GM19351 (cell line): ENCODE results near the gene TUBB.
"Not testable (repeated sequence)": the region's sequence is repeated elsewhere in the genome, so short reads cannot be mapped to it uniquely, and the experiment has no call there.

Experiments used
- ATAC-seq: cut with Tn5 transposase; IDR thresholded peaks from one replicate; pipeline ENCODE4 v1.9.1; 2021; ENCODE audit warnings: mild to moderate bottlenecking, moderate library complexity; ENCODE audit not compliant: unreplicated experiment

The TUBB gene

DNA sequence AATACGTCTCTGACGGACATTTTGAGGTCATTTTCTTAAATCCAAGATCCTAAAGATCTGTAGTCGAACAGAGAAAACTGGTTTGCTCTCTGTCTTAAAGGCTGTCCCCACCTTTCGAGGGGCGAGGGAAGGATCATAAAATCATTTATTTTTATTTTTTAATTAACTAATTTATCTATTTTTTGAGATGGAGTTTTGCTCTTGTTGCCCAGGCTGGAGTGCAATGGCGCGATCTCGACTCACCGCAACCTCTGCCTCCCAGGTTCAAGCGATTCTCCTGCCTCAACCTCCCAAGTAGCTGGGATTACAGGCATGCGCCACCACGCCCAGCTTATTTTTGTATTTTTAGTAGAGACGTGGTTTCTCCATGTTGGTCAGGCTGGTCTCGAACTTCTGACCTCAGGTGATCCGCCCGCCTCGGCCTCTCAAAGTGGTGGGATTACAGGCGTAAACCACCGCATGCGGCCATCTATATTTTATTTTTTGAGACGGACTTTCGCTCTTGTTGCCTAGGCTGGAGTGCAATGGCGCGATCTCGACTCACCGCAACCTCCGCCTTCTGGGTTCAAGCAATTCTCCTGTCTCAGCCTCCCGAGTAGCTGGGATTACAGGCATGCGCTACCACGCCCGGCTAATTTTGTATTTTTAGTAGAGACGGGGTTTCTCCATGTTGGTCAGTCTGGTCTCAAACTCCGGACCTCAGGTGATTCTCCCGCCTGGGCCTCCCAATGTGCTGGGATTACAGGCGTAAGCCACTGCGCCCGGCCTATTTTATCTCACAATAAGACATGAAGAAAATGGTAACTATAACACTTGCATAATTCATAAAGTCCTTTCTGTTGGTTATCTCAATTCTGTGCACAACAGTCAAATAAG is 2.1 kb upstream of the TUBB start:
- not testable (repeated sequence) for ATAC-seq

DNA sequence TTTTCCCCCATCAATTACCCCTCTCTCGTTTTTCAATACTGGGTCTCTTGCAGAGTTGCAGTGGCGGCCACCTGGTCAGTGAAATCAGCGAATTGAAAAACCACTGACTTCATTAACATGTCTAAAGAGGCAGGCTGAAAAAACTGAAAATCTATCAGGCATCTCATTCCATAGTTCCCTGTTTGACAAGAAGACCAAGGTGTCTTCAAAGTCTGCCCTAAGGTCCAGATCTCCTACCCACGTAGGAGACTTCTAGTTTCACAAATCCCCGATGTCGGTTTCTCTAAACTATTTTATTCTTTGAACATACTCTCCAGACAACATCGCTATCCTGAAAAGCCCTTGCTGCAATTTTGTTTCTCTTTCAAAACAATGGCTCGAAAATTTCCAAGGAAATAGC is 796 bp upstream of the TUBB start:
- no peak for ATAC-seq

DNA sequence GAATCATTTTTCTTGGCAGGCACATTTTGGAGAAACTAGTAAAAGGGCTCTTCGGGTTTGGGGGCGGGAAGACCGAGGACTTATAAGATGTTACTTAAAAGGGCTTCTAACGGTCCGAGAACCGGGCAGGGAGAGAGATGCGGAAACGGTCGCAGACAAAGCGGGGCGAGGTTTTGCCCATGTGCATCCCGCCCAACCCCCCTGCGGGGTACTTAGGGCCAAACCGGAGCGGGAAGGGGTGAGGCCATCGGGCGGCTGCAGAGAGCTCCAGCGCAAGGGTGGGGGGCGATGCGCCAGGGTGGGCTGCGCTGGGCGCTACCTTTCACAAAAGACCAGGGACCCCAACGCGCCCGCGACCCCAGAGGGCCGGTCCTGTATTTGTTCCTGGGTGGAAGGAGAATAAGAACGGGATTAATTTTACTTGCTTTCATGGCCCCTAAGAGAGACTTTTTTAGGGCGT is 616 bp downstream of the TUBB start:
- ATAC-seq = no peak

DNA sequence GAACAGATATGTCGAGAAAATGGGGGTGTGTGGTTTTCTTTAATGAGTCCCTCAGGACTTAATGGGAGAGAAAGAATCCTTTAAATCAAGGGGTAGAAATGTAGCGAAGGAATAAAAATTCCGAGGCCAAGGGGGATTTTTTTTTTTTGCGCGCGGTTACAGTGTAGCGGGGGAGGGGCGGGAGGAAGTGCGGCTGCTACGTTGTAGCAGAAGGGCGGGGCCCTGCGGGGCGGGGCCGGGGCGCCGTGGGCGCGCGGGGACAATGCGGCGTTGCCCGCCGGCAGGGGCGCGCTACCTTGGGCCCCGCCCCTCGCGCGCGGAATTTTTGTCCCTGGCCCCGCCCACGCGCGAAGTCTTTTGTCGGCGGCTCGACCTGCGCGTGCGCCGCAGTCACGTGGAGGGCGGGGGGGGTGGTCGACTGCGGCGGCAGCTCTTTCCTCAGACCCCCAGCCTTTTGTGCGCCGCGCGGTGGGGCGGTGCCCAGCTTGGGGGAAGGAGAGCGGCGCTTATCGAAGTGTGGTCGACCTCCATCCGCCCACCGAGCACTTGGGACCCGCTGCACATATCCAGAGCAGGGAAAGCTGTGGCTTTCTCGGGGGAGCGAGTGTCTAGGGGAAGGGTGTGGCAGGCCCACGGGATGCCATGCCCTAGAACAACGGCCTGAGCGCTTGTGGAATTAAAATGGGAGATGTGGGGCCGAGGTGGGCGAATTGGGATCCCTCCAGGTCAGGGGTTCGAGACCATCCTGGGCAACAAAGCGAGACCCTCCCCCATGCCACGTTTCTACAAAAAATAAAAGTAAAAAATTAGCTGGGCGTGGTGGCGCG is 1.3 kb downstream of the TUBB start:
- peak; percentile 21 for ATAC-seq

DNA sequence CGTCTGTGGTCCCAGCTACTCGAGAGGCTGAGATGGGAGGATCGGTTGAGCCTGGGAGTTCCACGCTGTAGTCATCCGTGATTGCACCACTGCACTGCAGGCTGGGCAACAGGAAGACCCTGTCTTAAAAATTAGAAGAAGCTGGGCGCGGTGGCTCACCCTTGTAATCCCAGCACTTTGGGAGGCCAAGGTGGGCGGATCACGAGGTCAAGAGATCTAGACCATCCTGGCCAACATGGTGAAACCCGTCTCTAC is 1.8 kb downstream of the TUBB start:
- ATAC-seq = not testable (repeated sequence)

DNA sequence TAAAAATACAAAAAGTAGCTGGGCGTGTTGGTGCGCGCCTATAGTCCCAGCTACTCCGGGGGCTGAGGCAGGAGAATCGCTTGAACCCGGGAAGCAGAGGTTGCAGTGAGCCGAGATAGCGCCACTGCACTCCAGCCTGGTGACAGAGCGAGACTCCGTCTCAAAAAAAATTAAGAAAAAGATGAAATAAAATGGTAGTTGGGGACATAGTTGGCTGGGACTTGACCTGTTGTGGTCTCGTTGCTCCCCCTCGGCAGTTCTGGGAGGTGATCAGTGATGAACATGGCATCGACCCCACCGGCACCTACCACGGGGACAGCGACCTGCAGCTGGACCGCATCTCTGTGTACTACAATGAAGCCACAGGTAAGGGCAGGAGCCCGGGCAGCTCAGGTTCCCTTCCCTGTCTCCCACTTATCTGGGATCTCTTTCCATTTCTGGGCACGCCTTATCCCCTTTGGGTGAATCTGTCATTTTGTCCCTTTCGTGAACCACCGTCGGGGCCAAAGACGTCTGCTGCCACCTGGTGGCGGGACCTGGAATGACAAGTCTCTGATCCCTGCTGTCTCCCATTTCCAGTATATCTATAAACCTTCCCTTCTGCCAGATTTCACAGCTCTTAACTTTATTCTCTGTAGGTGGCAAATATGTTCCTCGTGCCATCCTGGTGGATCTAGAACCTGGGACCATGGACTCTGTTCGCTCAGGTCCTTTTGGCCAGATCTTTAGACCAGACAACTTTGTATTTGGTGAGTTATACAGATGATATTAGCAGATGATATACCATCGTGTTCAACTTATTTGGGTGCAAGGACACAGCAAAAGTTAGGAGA is 2.3 kb downstream of the TUBB start:
- ATAC-seq = no peak

DNA sequence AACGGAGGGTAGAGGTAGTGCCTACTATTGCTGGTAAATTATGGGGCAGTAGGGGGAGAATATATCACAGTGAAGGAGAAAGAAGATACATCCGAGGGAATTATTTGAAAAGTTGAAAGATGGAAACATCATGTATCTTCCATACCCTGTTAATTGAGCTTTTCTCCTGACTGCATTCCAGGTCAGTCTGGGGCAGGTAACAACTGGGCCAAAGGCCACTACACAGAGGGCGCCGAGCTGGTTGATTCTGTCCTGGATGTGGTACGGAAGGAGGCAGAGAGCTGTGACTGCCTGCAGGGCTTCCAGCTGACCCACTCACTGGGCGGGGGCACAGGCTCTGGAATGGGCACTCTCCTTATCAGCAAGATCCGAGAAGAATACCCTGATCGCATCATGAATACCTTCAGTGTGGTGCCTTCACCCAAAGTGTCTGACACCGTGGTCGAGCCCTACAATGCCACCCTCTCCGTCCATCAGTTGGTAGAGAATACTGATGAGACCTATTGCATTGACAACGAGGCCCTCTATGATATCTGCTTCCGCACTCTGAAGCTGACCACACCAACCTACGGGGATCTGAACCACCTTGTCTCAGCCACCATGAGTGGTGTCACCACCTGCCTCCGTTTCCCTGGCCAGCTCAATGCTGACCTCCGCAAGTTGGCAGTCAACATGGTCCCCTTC is 3.1 kb downstream of the TUBB start:
- ATAC-seq = not testable (repeated sequence)

DNA sequence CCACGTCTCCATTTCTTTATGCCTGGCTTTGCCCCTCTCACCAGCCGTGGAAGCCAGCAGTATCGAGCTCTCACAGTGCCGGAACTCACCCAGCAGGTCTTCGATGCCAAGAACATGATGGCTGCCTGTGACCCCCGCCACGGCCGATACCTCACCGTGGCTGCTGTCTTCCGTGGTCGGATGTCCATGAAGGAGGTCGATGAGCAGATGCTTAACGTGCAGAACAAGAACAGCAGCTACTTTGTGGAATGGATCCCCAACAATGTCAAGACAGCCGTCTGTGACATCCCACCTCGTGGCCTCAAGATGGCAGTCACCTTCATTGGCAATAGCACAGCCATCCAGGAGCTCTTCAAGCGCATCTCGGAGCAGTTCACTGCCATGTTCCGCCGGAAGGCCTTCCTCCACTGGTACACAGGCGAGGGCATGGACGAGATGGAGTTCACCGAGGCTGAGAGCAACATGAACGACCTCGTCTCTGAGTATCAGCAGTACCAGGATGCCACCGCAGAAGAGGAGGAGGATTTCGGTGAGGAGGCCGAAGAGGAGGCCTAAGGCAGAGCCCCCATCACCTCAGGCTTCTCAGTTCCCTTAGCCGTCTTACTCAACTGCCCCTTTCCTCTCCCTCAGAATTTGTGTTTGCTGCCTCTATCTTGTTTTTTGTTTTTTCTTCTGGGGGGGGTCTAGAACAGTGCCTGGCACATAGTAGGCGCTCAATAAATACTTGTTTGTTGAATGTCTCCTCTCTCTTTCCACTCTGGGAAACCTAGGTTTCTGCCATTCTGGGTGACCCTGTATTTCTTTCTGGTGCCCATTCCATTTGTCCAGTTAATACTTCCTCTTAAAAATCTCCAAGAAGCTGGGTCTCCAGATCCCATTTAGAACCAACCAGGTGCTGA is 3.9 kb downstream of the TUBB start:
- not testable (repeated sequence) for ATAC-seq

DNA sequence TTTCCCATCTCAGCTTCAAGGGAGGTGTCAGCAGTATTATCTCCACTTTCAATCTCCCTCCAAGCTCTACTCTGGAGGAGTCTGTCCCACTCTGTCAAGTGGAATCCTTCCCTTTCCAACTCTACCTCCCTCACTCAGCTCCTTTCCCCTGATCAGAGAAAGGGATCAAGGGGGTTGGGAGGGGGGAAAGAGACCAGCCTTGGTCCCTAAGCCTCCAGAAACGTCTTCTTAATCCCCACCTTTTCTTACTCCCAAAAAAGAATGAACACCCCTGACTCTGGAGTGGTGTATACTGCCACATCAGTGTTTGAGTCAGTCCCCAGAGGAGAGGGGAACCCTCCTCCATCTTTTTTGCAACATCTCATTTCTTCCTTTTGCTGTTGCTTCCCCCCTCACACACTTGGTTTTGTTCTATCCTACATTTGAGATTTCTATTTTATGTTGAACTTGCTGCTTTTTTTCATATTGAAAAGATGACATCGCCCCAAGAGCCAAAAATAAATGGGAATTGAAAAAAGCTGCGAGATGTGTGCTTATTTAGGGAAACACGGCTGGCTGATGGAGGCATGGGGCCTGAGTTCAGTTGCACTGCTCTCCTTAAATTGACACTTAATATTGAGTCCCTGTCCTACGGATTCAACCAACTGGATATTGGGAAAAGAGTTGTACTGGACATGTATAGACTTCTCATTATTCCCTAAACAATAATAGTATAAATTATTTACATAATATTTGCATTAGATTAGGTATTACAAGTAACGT is 4.9 kb downstream of the TUBB start:
- ATAC-seq = no peak

DNA sequence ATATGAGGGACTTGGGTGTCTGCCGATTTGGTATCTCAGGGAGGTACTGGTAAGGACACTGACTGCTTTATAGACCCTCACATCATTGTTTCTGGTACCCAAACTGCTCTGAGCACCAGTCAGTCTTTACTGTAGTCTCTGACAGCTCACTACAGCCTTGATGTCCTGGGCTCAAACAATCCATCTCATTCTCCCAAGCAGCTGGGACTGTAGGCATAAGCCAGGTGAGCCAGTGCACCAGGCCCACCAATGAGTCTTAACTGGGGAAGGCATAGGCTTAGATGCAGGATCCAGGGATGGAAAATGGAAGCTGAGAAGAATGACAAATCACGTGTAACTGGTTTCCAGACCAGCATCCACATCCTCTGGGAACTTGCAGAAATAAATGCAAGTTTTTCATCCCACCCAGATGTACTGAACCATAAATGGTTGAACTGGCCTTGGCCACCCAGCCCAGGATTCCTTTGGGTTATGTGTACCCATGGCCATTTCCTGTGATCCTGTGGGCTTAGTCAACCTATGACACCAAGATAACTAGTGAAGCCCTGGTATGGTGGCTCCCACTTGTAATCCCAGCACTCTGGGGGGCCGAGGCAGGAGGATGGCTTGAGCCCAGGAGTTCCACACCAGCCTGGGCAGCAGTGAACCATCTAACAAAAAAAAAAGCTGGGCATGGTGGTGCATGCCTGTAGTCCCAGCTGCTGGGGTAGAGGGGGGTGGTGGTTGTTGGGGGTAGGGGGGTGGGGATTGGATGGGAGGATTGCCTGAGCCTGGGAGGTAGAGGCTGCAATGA is 5.8 kb downstream of the TUBB start:
- no peak for ATAC-seq

DNA sequence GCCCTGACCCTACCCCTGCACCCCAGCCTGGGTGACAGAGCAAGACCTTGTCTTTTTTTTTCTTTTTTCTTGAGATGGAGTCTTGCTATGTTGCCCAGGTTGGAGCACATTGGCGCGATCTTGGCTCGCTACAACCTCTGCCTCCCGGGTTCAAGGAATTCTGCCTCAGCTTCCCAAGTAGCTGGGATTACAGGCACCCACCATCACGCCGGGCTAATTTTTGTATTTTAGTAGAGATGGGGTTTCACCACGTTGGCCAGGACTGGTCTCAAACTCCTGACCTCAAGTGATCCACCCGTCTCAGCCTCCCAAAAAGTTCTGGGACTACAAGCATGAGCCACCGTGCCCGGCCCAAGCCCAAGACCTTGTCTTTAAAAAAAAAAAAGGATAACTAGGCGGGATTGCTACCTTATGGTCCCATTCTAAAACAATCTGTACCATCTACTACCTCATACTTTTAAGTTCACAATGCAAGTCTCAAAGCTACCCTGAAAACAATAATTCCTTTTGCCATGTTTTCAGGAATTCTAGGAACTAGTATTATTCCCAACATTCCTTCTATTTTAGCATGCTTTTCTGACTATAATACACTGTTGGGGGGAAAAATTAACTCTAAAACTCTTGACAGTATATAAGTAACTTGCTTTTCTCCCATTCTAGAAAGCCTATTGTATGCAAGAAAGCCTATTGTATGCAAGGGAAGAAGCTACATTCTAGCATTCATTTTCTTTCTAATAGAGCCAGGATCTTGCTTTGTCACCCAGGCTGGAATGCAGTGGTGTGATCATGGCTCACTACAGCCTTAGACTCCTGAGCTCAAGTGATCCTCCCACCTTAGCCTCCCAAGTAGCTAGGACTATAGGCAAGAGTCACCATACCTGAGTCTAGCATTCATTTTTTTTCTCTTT is 6.6 kb downstream of the TUBB start:
- no peak for ATAC-seq

DNA sequence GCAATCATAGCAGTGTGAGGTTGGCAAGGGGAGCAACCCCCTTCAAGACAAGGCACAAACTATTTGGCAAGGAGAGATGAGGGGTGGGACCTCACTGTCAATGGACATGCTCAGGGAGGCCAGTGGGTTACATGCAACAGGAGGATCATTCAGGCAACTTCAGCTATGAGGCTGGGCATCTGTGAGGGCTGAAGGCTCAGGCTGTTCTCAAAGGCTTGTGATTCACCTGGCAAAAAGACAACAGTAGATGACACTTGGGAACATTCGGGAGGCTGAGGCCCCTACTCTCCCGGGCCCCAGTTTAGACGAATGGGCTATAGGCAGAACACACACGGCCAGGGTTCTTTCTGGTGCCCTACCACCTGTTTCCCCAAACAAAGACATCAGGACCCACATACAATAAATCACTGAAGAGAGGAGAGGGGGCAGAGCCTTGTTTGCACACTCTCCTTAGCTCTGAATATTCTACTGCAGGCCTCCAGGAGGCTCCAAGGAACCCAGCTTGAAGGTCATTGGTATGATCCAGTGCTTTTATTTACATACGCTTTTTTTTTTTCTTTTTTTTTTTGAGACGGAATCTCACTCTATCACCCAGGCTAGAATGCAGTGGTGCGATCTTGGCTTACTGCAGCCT is 7.9 kb downstream of the TUBB start:
- ATAC-seq = no peak

DNA sequence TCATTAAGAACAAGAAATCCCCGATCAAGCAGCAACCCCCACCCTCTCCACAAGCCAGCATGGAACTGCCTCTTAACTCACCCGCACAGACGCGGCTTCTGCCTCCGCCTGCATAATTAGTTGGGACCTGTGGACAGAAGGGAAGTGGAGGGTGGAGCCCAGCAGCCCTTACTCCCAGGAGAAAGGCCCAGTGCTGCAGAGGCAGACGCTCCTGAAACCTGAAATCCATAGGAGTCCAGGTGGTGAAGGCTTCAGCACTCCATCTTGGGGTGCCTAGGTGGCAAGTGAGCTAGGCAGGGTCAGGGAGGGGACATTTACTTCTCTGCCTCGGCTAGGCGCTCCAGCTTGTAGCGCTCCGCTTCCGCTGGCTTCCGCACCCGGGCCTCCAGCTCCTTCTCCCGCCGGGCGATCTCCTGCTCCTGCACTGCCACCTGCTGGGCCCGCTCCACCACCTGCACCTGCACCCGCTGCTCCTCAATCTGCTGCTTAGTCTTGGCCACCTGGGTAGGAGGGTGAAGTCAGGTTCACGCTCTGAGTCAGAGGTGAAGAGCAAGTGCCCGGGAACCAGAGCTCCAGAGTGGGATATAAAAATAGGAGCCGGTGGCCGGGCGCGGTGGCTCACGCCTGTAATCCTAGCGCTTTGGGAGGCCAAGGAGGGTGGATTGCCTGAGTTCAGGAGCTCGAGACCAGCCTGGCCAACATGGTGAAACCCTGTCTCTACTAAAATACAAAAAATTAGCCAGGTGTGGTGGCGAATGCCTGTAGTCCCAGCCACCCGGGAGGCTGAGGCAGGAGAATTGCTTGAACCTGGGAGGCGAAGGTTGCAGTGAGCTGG is 10.7 kb downstream of the TUBB start:
- ATAC-seq = peak; percentile 58

DNA sequence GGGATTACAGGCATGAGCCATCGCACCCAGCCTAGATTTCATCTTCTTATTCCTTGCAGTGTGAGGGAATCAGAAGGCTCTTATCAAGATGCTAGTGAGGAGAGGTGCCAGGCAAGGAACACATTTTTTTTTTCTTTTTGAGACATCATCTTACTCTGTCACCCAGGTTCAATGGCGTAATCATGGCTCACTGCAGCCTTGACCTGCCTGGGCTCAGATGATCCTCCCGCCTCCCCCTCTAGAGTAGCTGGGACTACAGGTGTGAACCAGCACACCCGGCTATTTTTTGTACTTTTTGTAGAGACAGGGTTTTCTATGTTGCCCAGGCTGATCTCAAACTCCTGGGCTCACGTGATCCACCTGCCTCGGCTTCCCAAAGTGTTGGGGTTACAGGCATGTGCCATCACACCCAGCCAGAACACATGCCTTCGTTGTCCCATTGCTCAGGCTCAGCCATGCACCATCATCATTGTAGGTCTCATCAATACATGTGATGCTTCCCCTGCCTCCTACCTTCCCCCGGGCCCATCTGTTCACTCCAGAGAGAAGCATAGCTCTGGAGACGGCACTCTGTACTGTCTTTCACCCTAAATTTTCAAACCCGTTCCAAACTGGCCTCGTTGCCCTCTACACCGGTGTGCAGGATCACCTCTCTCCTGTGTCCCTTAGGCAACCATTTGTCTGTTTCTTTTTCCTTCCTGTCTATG is 12.2 kb downstream of the TUBB start:
- ATAC-seq = no peak

DNA sequence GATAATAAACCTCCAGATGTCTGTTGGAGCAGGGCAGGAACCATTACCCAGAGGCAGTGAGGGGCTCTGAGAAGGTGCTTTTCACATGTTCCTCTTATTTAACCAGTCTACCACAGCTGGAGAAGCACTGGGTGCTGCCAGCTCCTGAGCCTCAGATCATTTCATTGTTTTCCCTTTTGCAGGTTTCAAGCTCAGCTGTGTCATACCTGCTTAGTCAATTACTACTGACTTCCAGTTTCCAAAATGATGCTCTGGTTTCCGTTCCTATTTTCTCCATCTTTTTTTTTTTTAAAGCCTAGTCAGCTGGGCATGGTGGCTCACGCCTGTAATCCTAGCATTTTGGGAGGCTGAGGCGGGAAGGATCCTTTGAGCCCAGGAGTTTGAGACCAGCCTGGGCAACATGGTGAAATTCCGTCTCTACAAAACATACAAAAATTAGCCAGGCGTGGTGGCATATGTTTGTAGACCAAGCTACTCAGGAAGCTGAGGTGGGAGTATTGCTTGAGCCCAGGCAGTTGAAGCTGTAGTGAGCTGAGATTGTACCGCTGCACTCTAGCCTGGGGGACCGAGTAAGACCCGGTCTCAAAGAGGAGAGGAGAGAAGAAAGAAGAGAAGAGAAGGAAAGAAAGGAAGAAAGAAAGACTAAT is 15.6 kb downstream of the TUBB start:
- ATAC-seq = no peak
